Left cardiac atrium (tissue), 4 donors: ENCODE measurements around the gene EYS. TPM values are rescaled to one million over a fixed set of nuclear protein-coding genes. Genes with fewer than 3 reads are reported as not detected.
A peak's percentile ranks its signal among the peaks of the same experiment; 100 is the strongest.

Source experiments
- ATAC-seq, 2 donors: fragments of 200-7000 bp; cut with Tn5 transposase; one replicate each; pipeline ENCODE4 v1.9.1; 2020; ENCODE audit warnings: mild to moderate bottlenecking in 2 of 2, moderate library complexity in 2 of 2
- DNase-seq: peaks from one replicate; pipeline ENCODE4 v3.0.0-alpha.2; 2020
- intact Hi-C, 2 donors: fragments of 100-400 bp; cut with DNase I; formaldehyde crosslinking; loops; one replicate each; pipeline versions ENCODE4 v1.14.1 to v1.15.1; 2022 to 2023
- total RNA-seq, 2 donors: library from RNA; stranded (reverse); fragmentation: NEBNext Ultra II Directional; extraction: Animal tissue kit (Norgen Biotek cat#: 25700); gene quantifications; one replicate each; pipeline ENCODE4 v1.2.1, GENCODE V29; 2021
- donor health status: DM: no; HTN: yes; CAD: no.
- donor health status: DM: no; HTN: yes; CAD: no; lungs with severe emphysema.
- donor health status: DM: yes; HTN: yes; CAD: no.
- donor health status: Dilated cardiomyopathy.

EYS gene
- total RNA-seq, 2 donors from 2014 or later: 0.44 TPM; not detected in 1

DNA sequence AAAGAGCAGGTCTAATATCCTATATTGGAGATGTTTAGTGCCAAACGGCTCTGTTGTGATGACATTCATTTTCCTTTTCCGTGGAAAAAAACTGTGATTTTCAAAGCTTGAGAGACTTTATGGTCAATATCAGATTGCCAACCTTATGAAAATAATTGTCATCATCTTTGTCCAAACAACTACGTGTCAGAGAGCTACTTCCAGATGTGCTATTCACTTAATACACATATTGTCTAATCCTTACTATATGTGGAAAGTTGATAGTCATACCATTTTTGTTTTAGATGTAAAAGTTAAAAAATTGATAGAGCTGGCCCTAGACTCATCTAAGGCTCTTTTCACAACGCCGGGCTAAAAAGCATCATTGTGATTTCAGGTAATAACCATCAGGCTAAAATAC lies 1521.4 kb downstream of the EYS start:
- no peak for ATAC-seq
- DNase-seq: no peak
- intact Hi-C loops: no loop called here

DNA sequence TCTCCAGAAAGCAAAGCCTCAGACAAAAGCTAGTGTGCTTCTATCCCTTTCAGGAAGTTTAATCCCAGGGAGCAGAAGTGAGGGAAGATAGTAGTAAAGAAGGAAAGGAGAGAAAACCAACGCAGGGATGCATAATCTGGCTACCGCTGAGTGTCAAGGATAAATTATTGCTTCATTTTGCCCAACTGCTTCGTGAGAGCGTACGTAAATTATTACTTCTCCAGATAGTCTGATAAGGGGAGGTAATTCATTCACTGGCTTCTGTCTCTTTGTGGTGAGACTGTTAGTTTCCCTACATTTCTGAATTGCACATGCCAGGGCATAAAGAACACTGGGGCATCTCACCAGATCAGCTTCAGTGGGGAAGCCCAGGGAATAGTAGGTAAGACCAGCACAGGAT lies 1531.7 kb downstream of the EYS start:
- no peak for DNase-seq
- intact Hi-C loops: no loop called here
- ATAC-seq: no peak

DNA sequence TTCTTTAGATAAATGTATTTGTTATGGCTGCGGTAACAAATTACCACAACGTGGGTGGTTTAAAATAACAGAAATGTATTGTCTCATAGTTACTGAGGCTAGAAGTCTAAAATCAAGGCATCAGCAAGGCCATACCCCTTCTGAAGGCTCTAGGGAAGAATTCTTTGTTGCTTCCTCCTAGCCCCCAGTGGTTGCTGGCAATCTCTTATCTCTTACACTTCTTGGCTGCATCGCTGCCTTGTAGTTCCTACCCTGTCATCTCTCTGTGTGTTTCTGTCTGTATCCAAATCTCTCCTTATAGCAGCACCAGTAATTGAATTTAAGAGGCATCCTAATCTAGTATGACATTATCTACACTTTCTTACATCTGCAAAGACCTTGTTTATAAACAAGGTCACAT lies 1536.7 kb downstream of the EYS start:
- no peak for DNase-seq
- no peak for ATAC-seq
- intact Hi-C loops: no loop called here

DNA sequence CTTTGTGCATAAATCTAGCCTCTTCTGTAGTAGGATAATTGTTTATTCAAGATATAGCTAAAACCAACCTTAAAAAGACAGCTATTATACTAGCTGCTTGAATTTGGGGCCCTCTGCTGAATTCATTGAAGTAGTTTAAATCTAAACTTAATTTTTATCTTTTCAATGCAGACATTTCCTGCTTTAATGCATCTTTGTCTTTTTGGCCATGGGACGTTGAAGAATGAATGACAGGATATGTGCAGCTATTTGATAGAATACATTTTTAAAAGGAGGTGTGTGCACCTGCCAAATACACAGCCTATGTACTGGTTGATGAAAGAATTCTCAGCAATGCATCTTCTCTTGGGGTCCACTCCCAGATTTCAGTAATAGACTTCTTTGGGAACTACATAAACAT lies 1546.5 kb downstream of the EYS start:
- no peak for DNase-seq
- intact Hi-C loops: no loop called here
- ATAC-seq: no peak

DNA sequence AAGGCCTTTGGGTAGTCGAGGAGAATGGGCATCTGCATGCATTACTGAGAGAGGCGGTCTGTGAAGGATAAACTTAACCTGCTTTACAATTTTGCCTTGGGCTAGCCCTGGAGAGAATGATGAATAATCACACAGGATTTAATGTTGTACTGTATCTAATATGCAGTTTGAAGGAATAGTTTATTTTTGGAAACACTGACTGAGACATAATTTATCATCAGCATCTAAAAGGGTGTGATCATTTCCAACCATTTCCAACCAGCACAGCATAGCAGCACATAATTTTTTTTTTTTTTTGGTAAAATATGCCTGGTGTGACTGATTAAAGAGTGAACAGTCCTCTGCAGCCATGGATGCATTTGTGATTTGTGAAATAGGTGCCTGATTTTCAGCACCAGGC lies 1552.0 kb downstream of the EYS start:
- ATAC-seq (no peak), DNase-seq (no peak)
- intact Hi-C loops: no loop called here

DNA sequence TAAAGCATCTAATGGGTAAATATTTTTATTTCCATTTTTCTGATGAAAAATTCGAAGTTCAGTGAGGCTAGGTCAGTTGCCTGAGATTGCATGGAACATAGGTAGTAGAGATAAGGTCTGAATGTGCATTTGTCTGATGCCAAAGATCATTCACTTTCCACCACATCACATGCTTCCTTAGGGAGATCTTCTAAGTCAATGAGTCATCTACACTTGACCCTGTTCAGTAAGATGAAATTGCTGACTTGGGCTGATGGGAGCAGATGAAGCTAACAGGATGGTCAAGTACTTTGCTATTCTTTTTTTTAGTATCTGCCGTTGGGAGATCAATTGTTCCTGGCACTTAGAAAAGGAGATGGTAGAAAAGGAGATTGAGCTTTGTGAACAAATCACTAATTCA lies 1560.2 kb downstream of the EYS start:
- ATAC-seq (no peak), DNase-seq (no peak)
- intact Hi-C loops: no loop called here

DNA sequence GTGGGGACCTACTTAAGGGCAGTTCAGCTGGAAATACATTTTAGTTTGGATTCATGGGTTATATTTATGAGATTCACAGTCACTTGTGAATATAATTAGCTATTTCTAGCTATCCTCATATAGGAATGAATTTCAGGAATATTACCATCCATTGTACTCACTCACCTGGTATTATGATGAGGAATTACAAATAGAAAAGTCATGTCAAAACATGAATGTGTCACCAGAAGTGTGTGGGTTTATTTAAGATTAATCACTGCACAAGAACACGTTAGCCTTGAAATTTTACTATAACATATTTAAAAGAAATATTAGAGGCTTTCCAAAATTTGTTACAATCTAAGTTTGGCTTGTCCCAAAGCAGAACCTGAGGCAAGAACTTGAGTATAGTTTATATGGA lies 1560.9 kb downstream of the EYS start:
- no peak for ATAC-seq
- no peak for DNase-seq
- intact Hi-C loops: no loop called here

DNA sequence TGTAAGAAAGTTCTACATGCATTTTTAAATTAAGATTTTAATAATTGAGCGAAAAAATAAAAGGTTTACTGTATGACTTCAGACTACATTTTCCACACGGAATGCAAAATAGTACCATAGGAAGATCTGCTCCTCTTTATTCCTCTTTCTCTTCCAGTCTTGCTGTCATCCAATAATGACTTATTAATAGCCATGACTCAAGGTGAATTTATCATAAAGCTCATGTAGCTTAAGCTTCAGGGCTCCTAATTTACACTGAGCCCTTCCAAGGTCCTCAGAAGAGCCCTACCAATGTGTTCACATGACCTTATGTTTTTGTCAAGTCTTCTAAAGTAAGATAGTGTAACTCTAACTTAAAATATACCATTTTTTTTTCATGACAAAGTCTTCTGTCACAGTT lies 1561.4 kb downstream of the EYS start:
- intact Hi-C loops: no loop called here
- ATAC-seq (no peak), DNase-seq (no peak)

DNA sequence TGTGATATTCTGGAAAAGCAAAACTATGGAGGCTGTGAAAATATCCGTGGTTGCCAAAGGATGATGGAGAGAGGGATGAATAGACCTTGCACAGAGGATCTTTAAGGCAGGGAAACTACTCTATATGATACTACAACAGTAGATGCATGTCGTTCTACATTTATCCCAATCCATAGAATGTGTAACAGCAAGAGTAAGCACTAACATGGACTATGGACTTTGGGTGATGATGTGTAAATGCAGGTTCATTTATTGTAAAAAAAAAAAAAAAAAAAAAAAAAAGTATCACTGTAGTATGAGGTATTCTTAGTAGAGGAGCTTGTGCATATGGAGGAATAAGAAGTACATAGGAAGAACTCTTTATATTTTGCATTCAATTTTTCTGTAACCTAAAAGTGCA lies 1563.9 kb downstream of the EYS start:
- intact Hi-C loops: no loop called here
- ATAC-seq: no peak
- DNase-seq: no peak

DNA sequence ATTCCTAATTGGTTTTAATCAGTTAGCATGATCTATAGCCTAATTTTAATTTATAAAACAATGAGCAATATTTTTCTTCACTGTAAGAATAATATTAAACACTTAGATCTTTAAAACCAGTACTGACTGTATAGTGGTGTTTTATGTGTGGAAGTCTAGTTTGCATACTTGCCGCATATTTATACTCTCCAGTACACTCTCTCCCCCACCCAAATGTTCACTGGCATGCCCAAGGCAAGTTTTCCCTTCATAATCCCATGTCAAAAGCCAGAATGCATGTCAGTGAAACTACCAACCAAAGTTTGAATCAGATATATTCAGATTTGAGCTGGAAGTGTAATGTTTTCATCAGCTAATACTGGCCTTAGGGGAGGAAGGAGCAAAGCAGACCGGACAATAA lies 1565.3 kb downstream of the EYS start:
- intact Hi-C loops: no loop called here
- no peak for ATAC-seq
- no peak for DNase-seq

DNA sequence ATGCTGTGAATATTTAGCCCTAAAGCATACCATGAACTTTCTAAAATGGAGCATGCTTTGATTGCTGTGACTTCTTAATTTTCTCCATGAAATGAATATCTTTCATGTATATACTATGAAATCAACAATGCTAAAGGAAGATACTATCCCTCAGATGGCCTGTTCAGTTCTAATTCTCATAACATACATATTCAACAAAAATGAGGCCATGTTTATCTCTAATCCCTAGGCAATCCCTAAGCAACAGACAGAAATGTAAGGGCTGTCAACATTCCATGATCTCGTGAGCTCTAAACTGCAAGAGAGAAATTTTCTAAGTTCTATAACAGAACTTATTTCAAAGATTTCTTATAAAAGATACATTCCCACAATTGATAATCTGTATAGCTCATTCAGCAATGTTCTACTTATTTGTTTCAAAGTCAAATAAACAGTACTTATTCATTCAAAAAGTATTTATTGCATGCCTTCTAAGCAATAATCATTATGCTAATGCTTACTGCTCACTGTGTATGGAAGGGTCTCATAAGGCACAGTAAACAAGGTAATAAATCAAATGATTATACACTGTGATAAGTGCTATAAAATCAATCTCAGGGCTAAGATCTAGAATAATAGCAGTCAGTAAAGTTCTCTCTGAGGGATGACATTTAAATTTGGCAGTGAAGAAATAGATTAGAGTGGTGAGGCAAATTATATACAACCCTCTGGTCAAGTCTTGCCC lies 1578.6 kb downstream of the EYS start:
- intact Hi-C loops: no loop called here
- ATAC-seq: no peak
- DNase-seq: no peak

DNA sequence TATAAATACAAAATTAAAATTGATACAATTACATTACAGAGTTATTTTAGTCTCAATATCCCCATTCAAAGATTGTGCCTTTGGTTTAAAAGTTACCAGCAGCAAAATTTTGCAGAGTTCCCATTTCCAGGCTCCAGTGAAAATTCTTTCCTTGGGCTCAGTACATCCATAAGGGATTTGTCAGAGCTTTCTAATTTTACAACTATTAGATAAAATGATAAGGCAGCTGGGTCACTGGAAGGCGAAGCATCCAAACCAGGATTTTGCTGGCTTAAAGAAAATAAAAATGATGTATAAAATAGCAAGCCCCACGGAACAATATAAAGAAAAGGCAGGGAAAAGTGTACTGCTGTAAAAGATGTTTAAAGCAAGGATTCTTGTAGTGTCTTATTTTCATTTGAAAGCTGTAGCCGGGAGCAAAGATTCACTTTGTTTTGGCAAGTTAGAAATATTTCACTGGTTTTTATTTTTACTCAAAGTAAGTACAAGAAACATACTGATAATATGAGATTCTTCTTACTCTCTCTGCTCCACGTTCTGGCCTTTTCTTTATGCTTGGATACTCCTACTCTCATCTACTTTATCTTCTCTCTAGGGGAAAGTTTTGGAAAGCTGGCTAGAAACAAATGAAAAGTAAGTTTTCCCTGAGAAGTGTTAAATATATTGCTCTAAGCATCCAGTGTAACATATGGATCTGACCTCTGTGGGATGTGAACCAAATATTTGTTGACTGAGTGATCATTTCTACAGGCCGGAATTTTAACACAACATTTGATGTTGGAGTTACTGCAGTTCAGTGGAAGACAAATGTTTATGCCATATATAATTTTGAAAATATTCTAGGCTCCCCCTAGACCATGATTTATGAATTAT lies 1583.0 kb downstream of the EYS start:
- DNase-seq: no peak
- no peak for ATAC-seq
- intact Hi-C loops: no loop called here

DNA sequence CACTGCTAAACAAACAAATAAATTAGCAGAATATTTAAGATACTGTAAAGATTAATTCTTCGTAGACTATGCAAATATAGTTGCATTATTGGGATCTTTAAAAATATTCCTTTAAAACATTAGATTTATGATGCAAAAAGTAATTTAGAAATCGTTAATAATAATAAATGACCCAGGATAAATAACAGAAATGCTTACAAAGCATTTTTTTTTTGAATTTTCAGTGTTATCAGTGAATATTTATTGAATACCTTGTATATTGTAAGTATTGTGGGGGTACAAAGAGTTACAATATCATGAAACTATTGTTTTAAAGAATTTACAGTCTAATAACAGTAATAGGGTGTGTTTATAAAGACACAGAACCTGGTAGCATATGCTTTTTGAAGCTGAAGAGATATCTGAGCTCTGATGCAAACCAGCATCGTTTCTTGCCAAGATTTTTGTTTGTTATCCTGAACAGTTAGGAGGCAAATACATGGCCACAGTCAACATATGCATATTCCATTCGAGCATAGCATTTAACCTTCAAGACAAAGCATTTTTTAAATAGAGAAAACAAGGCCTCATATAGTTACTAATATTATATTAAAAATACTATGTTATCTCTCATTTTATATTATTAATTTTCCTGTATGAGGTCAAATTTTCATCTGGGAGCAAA lies 1584.2 kb downstream of the EYS start:
- intact Hi-C loops: no loop called here

DNA sequence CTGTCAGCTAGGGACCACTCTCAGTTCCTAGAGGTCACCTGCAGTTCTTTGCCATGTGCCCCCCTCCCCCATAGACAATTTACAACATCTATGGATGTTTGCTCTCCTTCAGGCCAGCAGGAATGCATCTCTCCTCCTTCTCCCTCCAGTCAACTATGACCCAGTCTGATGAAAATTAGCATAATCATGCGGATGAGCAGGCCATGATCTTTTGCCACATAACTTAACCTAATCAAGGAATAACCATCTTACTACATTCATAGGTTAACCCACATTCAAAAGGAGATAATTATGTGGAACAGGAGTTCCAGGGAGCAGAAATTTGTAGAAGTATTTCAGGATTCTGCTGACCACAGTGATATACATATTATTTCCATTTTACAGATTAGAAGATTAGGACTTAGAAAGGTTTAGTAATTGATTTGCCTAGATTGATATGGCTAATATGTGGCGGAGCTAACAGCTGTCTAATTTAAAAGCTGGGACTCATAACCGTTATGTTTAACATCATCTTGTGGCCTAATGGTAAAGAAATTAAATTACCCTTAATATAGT lies 1585.9 kb downstream of the EYS start:
- intact Hi-C loops: no loop called here
- DNase-seq (no peak), ATAC-seq (no peak)

More for the DNA sequence above, 1584.2 kb downstream of the EYS start:
- ATAC-seq (no peak), DNase-seq (no peak)

DNA sequence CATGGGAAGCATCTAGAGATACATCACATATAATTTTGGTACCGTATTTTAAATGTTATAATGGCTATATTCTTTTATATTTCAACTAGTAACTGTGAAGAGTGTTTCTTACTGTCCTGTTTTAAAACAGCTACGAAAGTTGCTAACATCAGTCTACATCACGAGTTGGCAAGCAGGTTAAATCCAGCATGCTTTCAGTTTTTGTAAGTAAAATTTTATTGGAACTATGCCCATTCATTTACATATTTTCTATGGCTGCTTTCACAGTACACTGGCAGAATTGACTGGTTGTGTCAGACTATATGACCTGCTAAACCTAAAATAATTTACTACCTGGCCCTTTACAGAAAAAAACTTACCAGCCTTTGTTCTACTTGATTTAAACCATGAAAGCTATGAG lies 1593.3 kb downstream of the EYS start:
- intact Hi-C loops: no loop called here
- ATAC-seq (no peak), DNase-seq (no peak)

DNA sequence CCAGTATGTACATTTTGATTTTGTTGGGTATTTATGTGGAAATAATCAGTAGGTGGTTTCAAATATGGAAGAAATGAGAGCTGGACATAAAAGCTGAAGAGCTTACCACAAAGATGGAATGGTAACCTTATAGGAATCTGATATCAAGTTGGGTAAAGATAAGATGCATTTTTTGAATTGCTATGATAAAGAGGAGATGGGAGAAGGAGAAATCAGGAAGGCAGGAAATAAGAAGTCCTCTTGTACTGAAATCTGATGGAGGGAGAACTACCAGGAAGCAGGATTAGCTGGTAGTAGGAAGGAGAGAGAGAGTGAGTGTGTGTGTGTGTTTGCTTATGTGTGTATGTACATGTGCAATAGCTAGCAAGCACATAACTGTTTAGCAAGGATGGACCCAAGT lies 1603.0 kb downstream of the EYS start:
- ATAC-seq (no peak), DNase-seq (no peak)
- intact Hi-C loops: no loop called here

DNA sequence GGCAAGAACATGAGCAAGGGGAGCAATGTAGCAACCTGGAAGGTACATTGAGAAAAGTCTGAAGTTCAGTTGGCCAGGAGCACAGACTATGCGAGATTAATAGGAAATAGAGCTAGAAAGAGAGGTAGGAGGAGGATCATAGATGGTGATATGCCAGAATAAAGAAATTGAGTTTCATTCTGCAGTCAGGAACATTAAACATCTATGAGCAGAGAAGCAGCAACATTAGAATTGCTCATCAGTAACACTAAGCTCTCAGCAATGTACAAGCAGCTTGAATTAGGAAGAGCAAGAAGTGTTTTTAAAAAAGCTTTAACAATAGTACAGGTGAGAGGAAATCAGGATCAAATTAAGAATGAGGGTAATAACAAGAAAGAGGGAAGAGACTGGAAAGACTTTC lies 1603.5 kb downstream of the EYS start:
- peak in 1 of 2 donors; percentile 60 for ATAC-seq
- no peak for DNase-seq
- intact Hi-C loops: no loop called here

DNA sequence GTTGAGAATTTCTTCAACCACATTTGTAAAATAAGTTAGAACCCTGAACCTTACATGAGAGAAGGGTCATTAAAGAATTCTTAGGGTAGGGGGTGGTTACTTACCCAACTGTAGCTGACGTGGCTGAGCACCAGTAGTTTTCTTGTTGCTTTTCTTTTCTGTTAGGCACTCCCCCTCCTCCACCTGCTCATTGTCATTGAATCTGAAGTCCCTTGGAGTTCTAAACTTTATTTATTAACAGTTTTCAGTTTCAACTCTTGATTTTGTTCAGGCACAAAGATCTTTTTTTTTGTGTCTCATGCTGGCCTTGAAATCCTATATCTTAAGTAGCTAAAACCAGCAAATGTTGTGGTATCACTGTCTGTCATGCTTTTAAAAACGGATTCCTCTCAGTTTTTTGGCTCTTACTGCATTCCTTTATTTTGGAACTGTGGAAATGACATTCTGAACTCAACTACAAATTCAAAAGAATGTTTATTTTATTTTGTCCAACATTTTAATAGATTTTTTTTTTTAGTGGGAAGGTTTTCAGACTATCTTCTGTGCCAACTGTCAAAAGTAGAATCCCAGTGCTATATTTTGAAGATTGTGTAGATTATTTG lies 1606.2 kb downstream of the EYS start:
- no peak for ATAC-seq
- intact Hi-C loops: no loop called here
- no peak for DNase-seq

DNA sequence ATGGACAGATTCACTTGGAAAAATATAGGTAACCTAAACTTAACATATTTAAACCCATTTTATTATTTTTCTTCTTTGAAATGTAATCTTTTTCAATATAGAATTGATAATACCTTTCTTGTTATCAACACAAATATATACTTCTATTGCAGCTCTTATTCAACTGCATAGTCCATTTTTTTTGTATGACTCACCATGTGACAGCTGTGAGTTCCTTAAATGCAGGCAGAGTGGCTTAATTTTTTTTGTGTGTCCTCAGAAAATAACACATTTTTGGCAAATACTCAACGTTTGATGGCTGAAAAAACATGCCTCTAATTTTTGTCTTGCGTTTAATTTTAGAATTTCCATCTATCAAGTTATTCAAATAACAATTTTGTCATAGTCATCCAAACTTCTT lies 1616.7 kb downstream of the EYS start:
- ATAC-seq (no peak), DNase-seq (no peak)
- intact Hi-C loops: no loop called here

DNA sequence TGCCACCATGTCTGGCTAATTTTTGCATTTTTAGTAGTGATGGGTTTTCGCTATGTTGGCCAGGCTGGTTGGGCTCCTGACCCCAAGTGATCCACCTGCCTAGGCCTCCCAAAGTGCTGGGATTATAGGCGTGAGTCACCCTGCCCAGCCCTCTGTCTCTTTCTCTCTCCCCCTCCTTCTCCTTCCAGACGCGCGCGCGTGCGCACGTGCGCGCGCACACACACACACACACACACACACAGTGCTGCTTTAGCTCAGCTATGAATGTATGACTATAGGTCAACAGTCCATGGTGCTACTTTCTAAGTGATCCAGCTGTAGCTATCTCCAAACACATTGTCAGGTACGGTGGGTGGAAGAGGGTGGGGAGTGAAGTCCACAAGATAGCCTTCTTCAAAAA lies 1621.9 kb downstream of the EYS start:
- no peak for DNase-seq
- no peak for ATAC-seq
- intact Hi-C loops: no loop called here
